ENCODE data around the gene RPS15. TPM values are rescaled to one million over a fixed set of nuclear protein-coding genes. Genes with fewer than 3 reads are reported as not detected.

Gene RPS15
- total and polyA plus RNA-seq, 10 of the 15 experiments (the other 5 are each of a cell fraction or from before 2014, with no cell fraction given), result 559 to 3,158 (median 1,413) TPM

GRCh38 chr19:1487576-1488281 is 49.5 kb downstream of the RPS15 start (continued):
- TF ChIP-seq HSF1 (IDR thresholded peaks at IDR 0.05; ENCODE audit: low read depth, low read length) (no peak), EZH2 (IDR thresholded peaks at IDR 0.05; ENCODE audit: borderline replicate concordance, control insufficient read depth, low read depth, low read length) (no peak), RAD21 (IDR thresholded peaks at IDR 0.05; ENCODE audit: insufficient read depth, low read depth, low read length) (no peak), TCF12 (IDR thresholded peaks at IDR 0.05; ENCODE audit: low read depth, low read length) (no peak), NFYB (IDR thresholded peaks at IDR 0.05; ENCODE audit: insufficient read depth, low read depth, low read length) (no peak), ZZZ3 (IDR thresholded peaks at IDR 0.05; ENCODE audit: control insufficient read depth, insufficient read length, low read depth) (no peak), BHLHE40 (IDR thresholded peaks at IDR 0.05; ENCODE audit: borderline replicate concordance in 1 of 2, low read depth in 2 of 2, low read length in 1 of 2) (no peak), POLR2AphosphoS5 (IDR thresholded peaks at IDR 0.05; ENCODE audit: low read length) (no peak), SMC3 (IDR thresholded peaks at IDR 0.05; ENCODE audit: borderline replicate concordance, low read length) (no peak)

DNA sequence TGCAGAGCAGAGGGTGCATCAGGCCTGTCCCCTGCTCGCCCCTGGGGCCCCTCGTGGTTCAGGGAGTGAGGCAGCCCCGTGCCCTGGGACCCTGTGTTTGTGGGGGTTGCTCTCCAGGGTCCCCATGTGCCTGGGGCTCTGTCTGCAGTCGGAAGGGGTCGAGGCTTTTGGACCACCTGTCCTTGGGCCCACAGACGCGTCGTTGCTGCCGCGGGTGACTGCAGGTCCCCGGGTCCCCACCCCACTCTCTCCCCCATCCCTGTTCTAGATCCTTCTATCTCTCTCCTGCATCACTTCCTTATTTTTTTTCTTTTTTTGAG is 50.0 kb downstream of the RPS15 start:
- no peak for DNase-seq (ENCODE audit: low read depth, low spot score)
- no peak overlapping the region for H2AFZ ChIP-seq (ENCODE audit: control insufficient read depth, low read depth, low read length)
- ChIA-PET SMC1A (ENCODE audit: uncharacterized antibody, unreplicated experiment) (no interaction called here), POLR2A (no interaction called here), CTCF (no interaction called here), RAD21 (ENCODE audit: unreplicated experiment) (no interaction called here)
- no peak overlapping the region for H3K27ac ChIP-seq (ENCODE audit: control insufficient read depth, insufficient read depth)
- no peaks in the 10 kb centered on the region for H4K20me1 ChIP-seq (ENCODE audit: control insufficient read depth, insufficient read depth)
- no peaks in the 10 kb centered on the region for H3K9me3 ChIP-seq (replicated peaks; ENCODE audit: control insufficient read depth, insufficient read depth, low read length)
- H3K79me2 ChIP-seq (ENCODE audit: control insufficient read depth, insufficient read depth, low read length), result no peaks in the 10 kb centered on the region
- H3K9ac ChIP-seq (ENCODE audit: control insufficient read depth, insufficient read depth, low read length), result no peak overlapping the region
- no peak for ATAC-seq
- H3K27me3 ChIP-seq (replicated peaks in 1 of 2; ENCODE audit: control insufficient read depth in 2 of 2, insufficient read depth in 2 of 2, low read length in 1 of 2), result no peaks in the 10 kb centered on the region; a peak in 1 of 4 replicates
- WGBS (ENCODE audit: insufficient coverage, insufficient replicate concordance, low lambda C conversion rate, missing lambda C conversion rate), result 64% methylated on average over 8 of the region's 11 CpGs
- no peak overlapping the region for H3K4me2 ChIP-seq (ENCODE audit: control insufficient read depth, insufficient read depth)
- no peaks in the 10 kb centered on the region; the same call in 1 of the 2 replicates for H3K4me1 ChIP-seq (ENCODE audit: control insufficient read depth, insufficient read depth, low read length)
- no TSS peak for BruUV-seq (replicated peaks)
- in situ Hi-C loops (cut with MboI) (no loop called here), intact Hi-C loops (cut with micrococcal nuclease; ENCODE audit: unreplicated experiment) (no loop called here)
- no peaks in the 10 kb centered on the region for H3K36me3 ChIP-seq (ENCODE audit: control insufficient read depth in 2 of 2, insufficient read depth in 2 of 2, low read length in 1 of 2)
- FAIRE-seq, result no peak
- H3K4me3 ChIP-seq, result no peak overlapping the region
- no peak for TF ChIP-seq DPF2 (IDR thresholded peaks at IDR 0.05)
- TF ChIP-seq E2F8 (IDR thresholded peaks at IDR 0.05; ENCODE audit: low read depth, partially characterized antibody), result no peak
- TF ChIP-seq EED (IDR thresholded peaks at IDR 0.05; ENCODE audit: low read depth), result no peak
- no peak for TF ChIP-seq BHLHE40 (IDR thresholded peaks at IDR 0.05; ENCODE audit: borderline replicate concordance in 1 of 2, low read depth in 2 of 2, low read length in 1 of 2)
- no peak for TF ChIP-seq ZBTB40 (IDR thresholded peaks at IDR 0.05; ENCODE audit: borderline replicate concordance)
- no peak for TF ChIP-seq HDGF (IDR thresholded peaks at IDR 0.05)
